ENCODE results near the gene MCL1. TPM values are rescaled to one million over a fixed set of nuclear protein-coding genes. Genes with fewer than 3 reads are reported as not detected.

Gene MCL1
- total RNA-seq, 3 donors from 2014 or later: 228 to 237 (median 236) TPM

- Mint-ChIP-seq H3K27me3 (ENCODE audit: low read depth) (peaks cover 22% of the 10 kb centered on the region), H3K9me3 (no peaks in the 10 kb centered on the region), H3K4me1 (ENCODE audit: low read depth) (peaks cover 17% of the 10 kb centered on the region), H3K4me3 (no peak overlapping the region), H3K36me3 (ENCODE audit: insufficient read depth) (peaks cover 5% of the 10 kb centered on the region)
- ATAC-seq (no peak), DNase-seq (no peak)
These were observed 28.2 kb downstream of the MCL1 start for GRCh38 chr1:150551051-150551783.

DNA sequence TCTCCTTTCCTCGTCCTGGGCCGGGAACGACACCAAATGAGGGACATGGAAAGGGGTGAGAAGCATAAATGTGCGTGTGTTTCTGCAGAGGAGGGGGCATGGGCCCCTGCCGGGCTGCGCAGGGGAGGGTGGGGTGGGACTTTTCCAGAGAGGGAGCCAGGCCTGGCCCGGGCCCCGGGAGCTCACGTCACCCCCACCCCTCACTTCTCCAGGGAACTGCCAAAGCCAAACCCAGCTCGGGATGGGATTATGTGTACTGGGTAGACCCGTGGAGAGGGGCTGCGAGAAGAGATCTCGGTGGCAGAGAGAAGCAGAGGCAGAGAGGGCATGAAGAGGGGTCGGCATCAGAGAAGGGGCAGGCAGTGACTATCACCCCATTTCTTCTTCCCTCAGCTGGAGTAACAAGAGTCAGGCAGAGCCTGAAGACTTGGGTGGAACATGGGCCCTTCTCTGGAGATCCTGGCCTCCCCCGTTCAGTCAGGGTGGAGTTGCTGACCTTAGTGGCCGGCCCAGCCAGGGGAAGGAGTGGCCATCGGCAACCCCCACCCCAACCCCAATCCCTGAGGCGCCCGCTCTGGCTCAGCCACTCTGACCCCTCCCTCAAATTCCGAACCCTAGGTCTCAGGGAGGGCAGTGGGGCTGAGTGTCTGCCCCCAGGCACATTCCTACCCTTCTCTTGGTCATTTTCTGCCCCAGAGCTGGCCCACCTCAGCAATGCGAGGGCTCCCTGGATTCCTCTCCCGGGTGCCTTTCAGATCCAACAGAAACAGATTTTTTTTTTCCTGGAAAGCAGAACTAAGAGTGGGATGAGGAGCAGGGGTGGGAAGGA lies 29.0 kb downstream of the MCL1 start:
- DNase-seq (no peak), ATAC-seq (no peak)
- Mint-ChIP-seq H3K4me1 (ENCODE audit: low read depth) (peaks cover 17% of the 10 kb centered on the region), H3K4me3 (no peak overlapping the region), H3K27me3 (ENCODE audit: low read depth) (peaks cover 27% of the 10 kb centered on the region), H3K36me3 (ENCODE audit: insufficient read depth) (peaks cover 2% of the 10 kb centered on the region), H3K9me3 (no peaks in the 10 kb centered on the region)

- DNase-seq (no peak), ATAC-seq (no peak)
- Mint-ChIP-seq H3K27me3 (ENCODE audit: low read depth) (peaks cover 29% of the 10 kb centered on the region), H3K4me1 (ENCODE audit: low read depth) (peaks cover 17% of the 10 kb centered on the region), H3K36me3 (ENCODE audit: insufficient read depth) (no peaks in the 10 kb centered on the region), H3K9me3 (no peaks in the 10 kb centered on the region), H3K4me3 (peak overlapping the region; percentile 74)
These were observed 29.8 kb downstream of the MCL1 start for GRCh38 chr1:150549496-150550221.

GRCh38 chr1:150548632-150549495 lies 30.5 kb downstream of the MCL1 start, which contains the start of gene ADAMTSL4:
TSS of gene ADAMTSL4 (plus strand) at chr1:150549408. CDS start at chr1:150552289, 2,881 bp downstream.
- Mint-ChIP-seq H3K4me1 (ENCODE audit: low read depth) (peaks cover 17% of the 10 kb centered on the region), H3K9me3 (no peaks in the 10 kb centered on the region), H3K4me3 (peak within 1 kb of the TSS; percentile 74), H3K27me3 (ENCODE audit: low read depth) (peaks cover 35% of the 10 kb centered on the region), H3K36me3 (ENCODE audit: insufficient read depth) (no peaks in the 10 kb centered on the region)
- DNase-seq (no peak), ATAC-seq (peak; percentile 82 to 87)

GRCh38 chr1:150548324-150548631 lies 31.1 kb downstream of the MCL1 start:
- DNase-seq (no peak), ATAC-seq (no peak)
- Mint-ChIP-seq H3K4me1 (ENCODE audit: low read depth) (peaks cover 17% of the 10 kb centered on the region), H3K27me3 (ENCODE audit: low read depth) (peaks cover 38% of the 10 kb centered on the region), H3K36me3 (ENCODE audit: insufficient read depth) (no peaks in the 10 kb centered on the region), H3K9me3 (no peaks in the 10 kb centered on the region), H3K4me3 (peak overlapping the region; percentile 66)

DNA sequence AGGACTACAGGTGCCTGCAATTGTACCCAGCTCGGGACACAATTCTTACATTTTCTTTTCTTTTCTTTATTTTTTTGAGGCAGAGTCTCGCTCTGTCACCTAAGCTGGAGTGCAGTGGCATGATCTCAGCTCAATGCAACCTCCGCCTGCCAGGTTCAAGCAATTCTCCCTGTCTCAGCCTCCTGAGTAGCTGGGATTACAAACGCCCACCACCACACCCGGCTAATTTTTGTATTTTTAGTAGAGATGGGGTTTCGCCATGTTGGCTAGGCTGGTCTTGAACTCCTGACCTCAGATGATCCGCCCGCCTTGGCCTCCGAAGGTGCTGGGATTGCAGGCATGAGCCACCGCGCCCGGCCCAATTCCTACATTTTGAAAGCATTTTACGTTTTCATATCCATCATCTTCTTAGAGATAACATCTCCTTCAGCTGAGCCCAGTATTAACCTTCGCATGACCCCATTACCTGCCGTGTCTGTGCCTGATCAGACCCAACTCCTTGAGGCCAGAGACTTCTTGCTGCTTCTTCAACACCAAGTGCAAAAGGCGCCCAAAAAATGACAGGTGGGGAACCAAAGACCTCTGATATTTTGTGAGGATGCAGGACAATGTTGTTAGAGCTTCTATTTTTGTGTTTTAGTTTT lies 33.0 kb downstream of the MCL1 start:
- Mint-ChIP-seq H3K9me3 (no peaks in the 10 kb centered on the region), H3K4me1 (ENCODE audit: low read depth) (peaks cover 15% of the 10 kb centered on the region), H3K4me3 (no peak overlapping the region), H3K36me3 (ENCODE audit: insufficient read depth) (no peaks in the 10 kb centered on the region), H3K27me3 (ENCODE audit: low read depth) (peaks cover 38% of the 10 kb centered on the region)
- no peak for ATAC-seq
- DNase-seq: no peak

DNA sequence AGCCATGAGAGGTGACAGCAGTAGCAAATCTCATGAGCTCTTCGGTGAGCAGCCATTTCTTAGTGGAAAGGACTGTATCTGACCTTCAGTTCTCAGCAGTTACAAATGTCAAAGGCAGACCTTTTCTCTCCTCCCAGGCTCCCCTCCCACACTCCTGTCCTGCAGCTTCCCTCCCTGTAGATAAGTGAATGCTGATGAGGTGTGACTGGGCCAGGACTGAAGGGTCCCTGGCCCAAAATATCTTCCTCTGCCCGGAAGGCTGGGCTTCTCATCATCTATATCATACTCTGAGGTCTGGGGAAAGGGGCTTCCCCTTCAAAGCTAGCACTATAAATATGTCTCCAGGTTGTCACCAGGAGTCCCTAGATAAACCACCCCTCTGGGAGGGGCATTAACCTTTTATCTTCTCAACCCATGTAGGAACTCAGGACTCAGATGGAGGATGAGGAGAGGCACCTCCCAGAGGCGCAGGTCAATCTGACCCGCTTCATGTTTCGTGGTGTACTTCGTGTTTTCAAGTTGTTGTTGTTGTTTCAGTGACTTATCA lies 33.9 kb downstream of the MCL1 start:
- no peak overlapping the region for H3K4me3 Mint-ChIP-seq
- H3K36me3 Mint-ChIP-seq (ENCODE audit: insufficient read depth): no peaks in the 10 kb centered on the region
- no peaks in the 10 kb centered on the region for H3K9me3 Mint-ChIP-seq
- peaks cover 7% of the 10 kb centered on the region for H3K4me1 Mint-ChIP-seq (ENCODE audit: low read depth)
- ATAC-seq: no peak
- no peak for DNase-seq
- peaks cover 36% of the 10 kb centered on the region for H3K27me3 Mint-ChIP-seq (ENCODE audit: low read depth)

DNA sequence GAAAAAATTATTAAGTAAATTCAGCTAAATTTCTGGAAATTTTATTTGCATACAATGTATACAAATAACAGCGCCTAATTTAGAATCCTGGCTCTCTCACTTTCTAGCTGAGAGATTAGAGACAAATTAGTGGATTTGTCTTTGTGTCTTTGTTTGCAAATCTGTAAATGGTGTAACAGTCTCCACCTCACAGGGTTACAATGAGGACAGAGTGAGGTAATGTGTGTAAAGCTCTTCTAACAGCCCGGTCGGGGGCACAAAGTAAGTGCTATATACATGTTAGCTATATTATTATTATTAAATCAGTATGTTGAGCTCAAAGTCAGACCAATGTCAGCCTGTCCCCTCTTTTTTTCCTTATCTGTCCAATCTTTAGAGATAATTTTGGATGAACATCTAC lies 35.2 kb downstream of the MCL1 start:
- no peak overlapping the region for H3K4me3 Mint-ChIP-seq
- H3K27me3 Mint-ChIP-seq (ENCODE audit: low read depth): peaks cover 32% of the 10 kb centered on the region
- H3K9me3 Mint-ChIP-seq: no peaks in the 10 kb centered on the region
- ATAC-seq: no peak
- no peaks in the 10 kb centered on the region for H3K36me3 Mint-ChIP-seq (ENCODE audit: insufficient read depth)
- DNase-seq: no peak
- peaks cover 3% of the 10 kb centered on the region for H3K4me1 Mint-ChIP-seq (ENCODE audit: low read depth)

DNA sequence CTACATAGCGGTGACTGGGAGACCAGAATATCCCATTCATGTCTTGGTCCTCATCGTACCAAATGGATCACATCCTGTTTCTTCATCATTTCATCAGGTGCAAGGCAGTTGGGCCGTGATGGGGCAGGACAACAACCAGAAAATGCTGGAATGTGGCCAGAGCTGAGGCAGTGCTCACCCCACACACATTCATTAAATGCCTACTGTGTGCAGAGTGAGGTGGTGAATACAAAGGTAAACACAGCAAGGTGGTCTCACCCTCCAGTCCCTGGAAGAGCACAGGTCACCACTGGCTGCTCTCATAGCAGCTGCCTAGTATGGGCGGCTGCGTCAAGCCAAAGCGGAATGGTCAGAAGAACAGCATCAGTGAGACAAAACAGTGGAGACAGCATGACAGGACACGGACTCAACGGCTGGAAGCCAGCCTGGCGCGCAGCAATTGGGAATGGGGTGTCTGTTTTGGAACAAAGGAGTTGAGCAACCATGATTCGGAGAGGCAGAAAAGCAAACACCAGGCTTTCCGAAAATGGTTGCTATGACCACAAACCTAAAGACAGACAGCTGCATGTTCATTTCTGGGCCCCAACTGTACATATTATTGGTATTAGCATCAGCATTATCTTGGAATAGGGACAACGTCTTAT lies 35.8 kb downstream of the MCL1 start:
- ATAC-seq (no peak), DNase-seq (no peak)
- Mint-ChIP-seq H3K4me3 (no peak overlapping the region), H3K36me3 (ENCODE audit: insufficient read depth) (no peaks in the 10 kb centered on the region), H3K9me3 (no peaks in the 10 kb centered on the region), H3K4me1 (ENCODE audit: low read depth) (peaks cover 3% of the 10 kb centered on the region), H3K27me3 (ENCODE audit: low read depth) (peaks cover 32% of the 10 kb centered on the region)

- no peak for ATAC-seq
These were observed 41.4 kb downstream of the MCL1 start for GRCh38 chr1:150537732-150538684.

GRCh38 chr1:150536836-150537731 lies 42.3 kb downstream of the MCL1 start:
- DNase-seq (no peak), ATAC-seq (no peak)
- H3K36me3 Mint-ChIP-seq (ENCODE audit: insufficient read depth): no peaks in the 10 kb centered on the region
- no peak overlapping the region for H3K4me3 Mint-ChIP-seq
- peaks cover 2% of the 10 kb centered on the region for H3K4me1 Mint-ChIP-seq (ENCODE audit: low read depth)
- no peaks in the 10 kb centered on the region for H3K9me3 Mint-ChIP-seq
- H3K27me3 Mint-ChIP-seq (ENCODE audit: low read depth): peaks cover 5% of the 10 kb centered on the region

More at GRCh38 chr1:150537732-150538684, 41.4 kb downstream of the MCL1 start:
- Mint-ChIP-seq H3K36me3 (ENCODE audit: insufficient read depth) (no peaks in the 10 kb centered on the region), H3K27me3 (ENCODE audit: low read depth) (peaks cover 5% of the 10 kb centered on the region), H3K4me1 (ENCODE audit: low read depth) (no peaks in the 10 kb centered on the region), H3K9me3 (no peaks in the 10 kb centered on the region), H3K4me3 (no peak overlapping the region)
- no peak for DNase-seq
